ENCODE measurements around the gene MYADML2.
A peak's percentile ranks its signal among the peaks of the same experiment; 100 is the strongest.

The MYADML2 gene

DNA sequence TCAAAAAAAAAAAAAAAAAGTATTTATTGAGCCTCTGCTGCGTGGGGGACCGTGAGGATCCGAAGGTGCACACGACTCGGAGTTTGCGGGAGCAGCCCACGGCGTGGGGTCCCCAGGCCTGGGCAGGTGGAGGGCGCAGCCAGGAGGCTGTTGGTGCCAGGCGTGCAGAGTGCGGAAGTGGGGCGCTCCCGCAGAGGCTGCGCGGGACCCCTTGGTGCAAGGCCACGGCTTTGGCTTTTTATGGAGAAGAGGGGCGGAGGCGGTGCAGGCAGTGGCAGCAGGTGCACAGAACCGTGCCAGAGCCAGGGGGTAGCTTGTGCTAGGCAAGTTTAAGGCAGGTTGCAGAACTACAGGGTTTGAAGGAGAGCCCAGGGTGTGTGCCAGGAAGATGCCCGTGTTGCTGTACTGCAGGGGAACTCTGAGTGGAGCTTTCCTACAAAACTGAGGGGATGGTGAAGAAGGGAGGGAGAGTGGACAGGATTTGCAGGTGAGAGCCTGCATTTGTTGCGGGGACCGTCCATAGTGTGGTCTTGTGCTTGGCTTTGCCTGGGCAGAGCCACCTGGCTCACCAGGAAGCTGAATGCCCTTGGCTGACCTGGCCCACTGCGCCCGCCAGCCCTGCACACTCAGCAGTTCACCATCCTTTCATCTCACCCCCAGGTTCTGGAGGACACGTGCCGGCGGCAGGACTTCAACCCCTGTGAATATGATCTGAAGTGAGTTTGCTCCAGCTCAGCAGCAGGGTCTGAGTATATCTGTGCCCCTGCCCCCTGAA, 31.7 kb upstream of the MYADML2 start:
- no peak for DNase-seq (ENCODE audit: low read depth)

GRCh38 chr17:81977211-81977808, 30.3 kb upstream of the MYADML2 start, which contains the start of gene ASPSCR1:
Gene ASPSCR1, plus strand, starts transcription at chr17:81977629. Its CDS starts 18 bp downstream, at chr17:81977647.
- DNase-seq (ENCODE audit: low read depth), result peak; percentile 37

GRCh38 chr17:81976332-81977210, 29.5 kb upstream of the MYADML2 start:
- no peak for DNase-seq (ENCODE audit: low read depth)

- DNase-seq (ENCODE audit: low read depth), result no peak
Observed at GRCh38 chr17:81973432-81973831, 26.4 kb upstream of the MYADML2 start.

DNA sequence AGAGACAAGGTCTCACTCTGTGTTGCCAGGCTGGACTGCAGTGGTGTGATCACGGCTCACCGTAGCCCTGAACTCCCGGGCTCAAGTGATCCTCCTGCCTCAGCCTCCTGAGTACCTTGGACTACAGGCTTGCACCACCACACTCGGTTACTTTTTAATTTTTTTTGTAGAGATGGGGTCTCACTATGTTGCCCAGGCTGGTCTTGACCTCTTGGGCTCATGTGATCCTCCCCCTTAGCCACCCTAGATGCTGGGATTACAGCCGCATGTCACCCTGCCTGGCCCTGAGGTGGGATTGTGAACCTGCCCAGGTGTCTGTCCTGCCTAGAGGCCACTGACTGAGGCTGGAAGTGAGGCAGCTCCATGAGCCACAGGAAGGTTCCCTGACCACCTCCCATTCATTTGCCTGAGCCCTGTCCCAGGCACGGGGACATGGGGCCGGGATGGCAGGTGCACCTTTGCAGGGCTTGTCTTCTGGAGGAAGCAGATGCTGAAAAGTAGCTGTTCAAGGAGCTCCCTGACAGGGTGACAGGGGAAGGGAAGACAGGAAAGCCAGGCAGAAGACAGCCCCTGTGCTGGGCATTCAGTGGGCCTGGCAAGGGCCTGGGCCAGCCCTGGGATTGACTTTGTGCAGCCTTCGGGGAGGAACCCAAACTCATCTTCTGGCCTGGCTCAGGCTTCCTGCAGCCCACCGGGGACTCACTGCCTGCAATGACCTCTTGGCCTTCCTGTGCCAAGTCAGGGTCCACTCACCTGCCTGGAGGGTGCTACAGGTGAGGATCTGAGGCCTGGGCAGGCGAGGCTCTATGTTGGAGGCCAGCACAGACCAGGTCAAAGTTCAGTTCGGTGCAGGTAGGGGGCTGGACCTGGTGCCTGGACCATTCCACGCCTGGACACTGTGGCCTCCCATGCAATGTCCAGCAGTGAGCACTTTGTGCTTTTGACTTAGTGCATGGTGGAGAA, 22.1 kb upstream of the MYADML2 start:
- DNase-seq (ENCODE audit: low read depth), result no peak

- no peak for DNase-seq (ENCODE audit: low read depth)
Observed at GRCh38 chr17:81968396-81968745, 21.3 kb upstream of the MYADML2 start.

DNA sequence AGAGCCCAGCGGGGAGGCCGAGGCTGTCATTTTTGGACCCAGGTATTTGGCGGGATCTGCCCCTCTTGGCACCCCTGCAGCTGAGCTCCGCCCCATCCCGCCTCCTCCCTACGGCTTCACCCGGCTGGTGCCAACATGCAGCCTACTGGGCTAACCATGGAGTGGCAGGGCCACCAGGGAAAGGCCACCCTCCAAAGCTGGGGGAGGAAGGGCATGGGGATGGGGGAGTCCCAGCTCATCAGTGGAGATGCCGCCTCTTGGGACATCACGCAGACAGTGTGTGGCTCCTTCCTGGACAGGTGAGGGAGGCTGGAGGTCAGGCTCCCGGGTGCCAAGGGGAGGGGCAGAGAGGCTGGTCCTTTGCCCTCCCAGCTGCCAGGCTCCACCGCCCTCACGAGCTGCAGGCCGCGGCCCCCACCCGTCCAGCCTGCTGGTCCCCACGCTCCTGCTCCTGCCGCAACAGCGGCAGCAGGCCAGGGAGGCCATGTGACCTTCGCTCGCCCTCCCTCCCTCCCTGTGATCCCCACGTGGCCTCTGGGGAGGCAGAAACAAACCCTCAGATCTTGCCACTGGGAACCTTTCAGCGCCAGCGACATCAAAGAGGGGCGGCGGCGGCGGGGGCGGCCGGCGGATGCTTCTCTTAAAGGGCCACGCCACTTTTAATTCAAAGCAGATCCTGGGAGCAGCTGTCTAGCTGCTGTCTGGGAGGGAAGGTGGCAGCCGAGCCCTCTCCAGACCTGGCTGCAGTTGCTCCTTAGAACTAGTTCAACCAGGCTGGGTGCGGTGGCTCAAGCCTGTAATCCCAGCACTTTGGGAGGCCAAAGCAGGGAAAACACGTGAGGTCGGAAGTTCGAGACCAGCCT, 20.7 kb upstream of the MYADML2 start:
- DNase-seq (ENCODE audit: low read depth), result peak; percentile 11

GRCh38 chr17:81967244-81967532, 20.2 kb upstream of the MYADML2 start:
- DNase-seq (ENCODE audit: low read depth), result no peak

GRCh38 chr17:81966343-81967243, 19.6 kb upstream of the MYADML2 start:
- no peak for DNase-seq (ENCODE audit: low read depth)

DNA sequence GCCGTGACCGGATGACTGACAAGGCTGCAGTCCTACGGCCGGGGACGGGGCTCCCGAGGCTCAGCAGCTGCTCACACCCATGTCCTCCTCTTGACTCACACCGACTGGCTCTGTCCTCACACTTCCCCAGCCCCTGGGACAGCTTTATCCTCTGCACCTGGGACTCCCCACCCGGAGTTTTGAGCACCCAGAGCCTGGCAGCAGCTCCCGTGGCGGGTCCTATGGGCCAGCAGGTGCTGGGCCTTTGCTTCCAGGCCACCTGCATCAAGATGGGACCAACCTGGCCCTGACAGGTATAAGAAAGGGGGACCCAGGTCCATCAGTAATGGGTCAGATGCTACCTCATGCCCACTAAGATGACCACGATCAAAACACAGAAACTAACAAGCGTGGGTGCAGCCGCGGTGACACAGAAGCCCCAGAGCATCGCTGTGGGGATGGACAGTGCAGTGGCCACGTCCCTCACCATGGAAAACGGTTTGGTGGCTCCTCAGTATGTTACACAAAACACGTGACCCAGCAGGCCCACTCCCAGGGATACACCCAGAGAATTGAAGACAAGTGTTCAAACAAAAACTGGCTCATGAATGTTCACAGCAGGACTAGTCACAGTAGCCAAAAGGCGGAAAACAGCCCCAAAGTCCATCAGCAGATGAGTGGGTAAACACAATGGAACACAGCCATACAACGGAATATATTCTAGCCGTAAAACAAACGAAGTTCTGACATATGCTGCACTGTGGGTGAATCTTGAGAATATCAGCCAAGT, 17.2 kb upstream of the MYADML2 start:
- no peak for DNase-seq (ENCODE audit: low read depth)

DNA sequence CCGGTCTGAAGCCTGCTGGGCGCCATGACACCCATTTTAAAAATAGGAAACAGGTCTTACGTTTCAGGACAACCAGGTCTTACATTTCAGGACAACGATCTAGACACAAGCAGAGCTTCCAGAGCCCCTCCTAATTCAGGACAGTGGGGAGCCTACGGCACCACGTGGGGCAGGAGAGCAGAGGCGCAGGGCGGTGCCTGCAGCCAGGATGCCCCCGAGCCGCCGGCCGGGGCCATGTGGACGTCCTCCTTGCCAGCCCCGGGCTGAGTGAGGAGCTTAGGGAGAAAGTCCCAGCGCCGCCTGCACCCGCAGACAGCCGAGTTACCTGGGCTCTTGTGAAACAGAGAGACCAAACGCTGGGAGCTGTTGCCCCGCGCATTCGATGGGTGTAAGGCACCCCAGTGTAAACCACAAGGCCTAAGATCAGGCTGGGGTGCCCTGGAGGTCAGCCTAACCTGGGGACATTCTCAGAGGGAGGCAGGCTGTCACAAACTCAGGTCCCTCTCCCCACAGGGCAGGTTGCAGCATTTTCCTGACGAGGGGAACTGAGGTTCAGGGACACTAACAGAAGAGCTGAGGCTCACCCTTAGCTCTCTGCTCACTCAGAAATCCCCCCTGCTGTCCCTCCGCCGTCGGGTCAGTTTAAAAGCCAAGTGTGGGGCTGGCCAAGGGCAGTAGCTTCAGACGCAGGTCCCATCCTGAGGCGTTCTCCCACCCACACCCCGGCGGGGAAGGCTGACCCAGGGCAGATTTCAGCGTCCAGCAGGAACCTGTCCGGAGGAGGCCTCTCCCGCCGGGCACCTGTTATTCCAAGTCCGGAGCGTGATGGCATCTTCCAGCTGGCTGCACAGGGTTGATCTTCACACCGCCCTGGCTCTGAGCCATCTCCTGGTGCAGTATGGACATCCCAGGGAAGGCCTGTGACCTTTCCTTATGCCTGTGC, 15.7 kb upstream of the MYADML2 start:
- DNase-seq (ENCODE audit: low read depth), result no peak

GRCh38 chr17:81961521-81962498, 14.8 kb upstream of the MYADML2 start:
- no peak for DNase-seq (ENCODE audit: low read depth)

- no peak for DNase-seq (ENCODE audit: low read depth)
Observed at GRCh38 chr17:81961087-81961511, 14.1 kb upstream of the MYADML2 start, which contains the start of gene NOTUM. Gene NOTUM, minus strand, starts transcription at chr17:81961187. Its CDS starts 278 bp downstream, at chr17:81960909.

DNA sequence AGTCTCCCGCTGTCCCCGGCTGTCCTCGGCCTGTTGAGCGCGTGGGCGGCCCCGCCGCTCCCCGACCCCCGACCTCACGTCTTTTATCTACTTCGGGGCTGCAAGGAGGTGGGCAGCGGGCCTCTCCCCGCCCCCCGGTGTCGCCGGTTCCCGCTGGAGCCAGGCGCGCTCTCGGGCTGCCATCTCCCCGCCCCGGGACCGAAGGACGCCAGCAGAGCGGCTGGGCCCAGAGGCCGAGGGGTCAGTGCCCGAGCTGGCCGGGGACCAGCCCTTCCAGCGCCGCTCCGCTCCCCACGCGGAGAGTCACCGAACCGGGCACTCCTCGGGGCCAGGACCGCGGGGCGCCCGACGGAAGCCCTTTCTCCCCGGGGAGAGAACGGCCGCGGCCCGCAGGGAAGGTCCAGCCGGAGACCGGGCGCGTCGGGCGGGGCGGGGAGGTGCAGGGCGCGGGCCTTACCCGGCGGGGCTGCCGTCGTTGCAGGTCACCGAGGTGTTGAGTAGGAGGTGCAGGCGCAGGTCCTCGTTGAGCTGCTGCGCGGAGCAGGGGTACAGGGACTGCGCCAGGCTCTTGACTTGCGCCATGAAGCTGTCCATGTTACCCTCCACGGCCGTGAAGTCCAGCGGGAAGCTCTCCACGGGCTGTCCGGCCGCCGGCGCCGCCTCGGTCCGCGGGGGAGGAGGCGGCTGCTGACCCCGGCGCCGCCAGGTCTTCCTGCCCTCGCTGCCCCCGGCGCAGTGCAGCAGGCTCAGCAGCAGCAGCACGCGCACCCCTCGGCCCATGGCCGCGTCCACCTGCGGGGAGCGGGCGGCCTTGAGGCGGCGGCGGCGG, 13.3 kb upstream of the MYADML2 start:
- DNase-seq (ENCODE audit: low read depth), result no peak

- DNase-seq (ENCODE audit: low read depth), result no peak
Observed at GRCh38 chr17:81959362-81960129, 12.5 kb upstream of the MYADML2 start.
